Epithelial cell of proximal tubule (primary cell): ENCODE data around the gene SEPTIN14. TPM values are rescaled to one million over a fixed set of nuclear protein-coding genes. Genes with fewer than 3 reads are reported as not detected.
"Not testable (repeated sequence)": the region's sequence is repeated elsewhere in the genome, so short reads cannot be mapped to it uniquely, and the experiment has no call there.

ENCODE experiments used
- DNase-seq: peaks from one replicate; pipeline ENCODE4 v3.0.0-alpha.2; 2011; ENCODE audit warnings: low read depth
- H3K4me3 ChIP-seq: 2 replicates; pipeline ENCODE4 v1.5.1; 2011; ENCODE audit warnings: low read depth, mild to moderate bottlenecking, low read length
- total RNA-seq: library from RNA; depleted of rRNA; stranded (reverse); fragments of >200 nt; gene quantifications from 2 replicates; pipeline ENCODE4 v1.2.3, GENCODE V29; 2015
- TF ChIP-seq, protein P1 (sequence below): conservative IDR thresholded peaks from 2 replicates; pipeline ENCODE4 v1.5.1; 2012; ENCODE audit warnings: low read depth, mild to moderate bottlenecking, low read length

The SEPTIN14 gene
- total RNA-seq, 1 donor from 2014 or later = not detected

DNA sequence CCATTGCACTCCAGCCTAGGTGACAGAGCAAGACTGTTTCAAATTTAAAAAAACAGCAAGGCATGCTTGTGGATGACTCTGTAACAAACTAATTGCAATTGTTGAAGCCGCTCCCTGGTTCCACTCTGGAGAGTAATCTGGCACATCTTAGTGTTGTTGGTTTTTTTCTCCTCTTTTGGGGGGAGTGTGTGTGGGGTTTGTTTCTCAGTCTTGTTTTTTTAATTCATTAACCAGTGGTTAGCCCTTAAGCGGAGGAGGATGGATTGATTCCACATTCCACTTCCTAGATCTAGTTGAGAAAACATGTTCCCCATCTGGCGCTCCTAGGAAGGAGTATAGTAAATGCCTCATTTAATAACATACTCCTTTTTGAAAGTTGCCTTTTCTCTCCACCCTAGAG lies 16.1 kb upstream of the SEPTIN14 start:
- TF ChIP-seq, protein P1, sequence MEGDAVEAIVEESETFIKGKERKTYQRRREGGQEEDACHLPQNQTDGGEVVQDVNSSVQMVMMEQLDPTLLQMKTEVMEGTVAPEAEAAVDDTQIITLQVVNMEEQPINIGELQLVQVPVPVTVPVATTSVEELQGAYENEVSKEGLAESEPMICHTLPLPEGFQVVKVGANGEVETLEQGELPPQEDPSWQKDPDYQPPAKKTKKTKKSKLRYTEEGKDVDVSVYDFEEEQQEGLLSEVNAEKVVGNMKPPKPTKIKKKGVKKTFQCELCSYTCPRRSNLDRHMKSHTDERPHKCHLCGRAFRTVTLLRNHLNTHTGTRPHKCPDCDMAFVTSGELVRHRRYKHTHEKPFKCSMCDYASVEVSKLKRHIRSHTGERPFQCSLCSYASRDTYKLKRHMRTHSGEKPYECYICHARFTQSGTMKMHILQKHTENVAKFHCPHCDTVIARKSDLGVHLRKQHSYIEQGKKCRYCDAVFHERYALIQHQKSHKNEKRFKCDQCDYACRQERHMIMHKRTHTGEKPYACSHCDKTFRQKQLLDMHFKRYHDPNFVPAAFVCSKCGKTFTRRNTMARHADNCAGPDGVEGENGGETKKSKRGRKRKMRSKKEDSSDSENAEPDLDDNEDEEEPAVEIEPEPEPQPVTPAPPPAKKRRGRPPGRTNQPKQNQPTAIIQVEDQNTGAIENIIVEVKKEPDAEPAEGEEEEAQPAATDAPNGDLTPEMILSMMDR = no peak
- no peak overlapping the region for H3K4me3 ChIP-seq
- DNase-seq = no peak

DNA sequence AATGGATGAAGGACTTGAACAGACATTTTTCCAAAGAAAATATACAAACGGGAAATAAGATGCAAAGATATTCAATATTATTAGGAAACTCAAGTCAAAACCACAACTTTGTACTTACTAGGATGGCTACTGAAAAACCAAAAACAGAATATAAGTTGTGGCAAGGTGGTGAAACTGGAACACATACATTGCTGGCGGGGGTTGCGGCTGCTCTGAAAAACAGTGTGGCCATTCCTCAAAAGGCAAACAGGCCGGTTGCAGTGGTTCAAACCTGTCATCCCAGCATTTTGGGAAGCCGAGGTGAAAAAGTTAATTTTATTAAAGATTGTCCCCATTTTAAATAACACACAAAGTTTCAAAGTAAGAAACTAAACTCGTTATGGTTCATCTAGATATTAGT lies 14.8 kb upstream of the SEPTIN14 start:
- DNase-seq = no peak
- no peak overlapping the region for H3K4me3 ChIP-seq
- TF ChIP-seq, protein P1 = no peak

DNA sequence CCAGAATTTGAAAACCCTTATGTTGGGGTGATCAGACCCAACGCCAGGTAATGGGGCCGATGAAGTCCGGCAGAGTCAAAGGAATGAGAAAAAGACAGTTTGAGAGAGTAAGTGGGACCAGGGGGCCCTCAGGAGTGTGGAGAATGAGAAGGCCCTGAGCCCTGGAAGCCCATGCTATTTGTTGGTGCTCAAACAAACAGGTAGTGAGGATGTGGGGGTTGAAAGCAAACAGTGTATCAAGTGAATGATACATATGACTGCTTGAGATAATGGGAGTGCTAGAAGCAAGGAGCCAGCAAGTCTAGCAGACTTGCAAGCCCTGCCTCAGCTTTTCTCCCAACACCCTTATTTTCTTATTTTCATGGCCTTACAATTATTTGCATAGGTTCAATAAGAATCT lies 11.2 kb upstream of the SEPTIN14 start:
- no peak overlapping the region for H3K4me3 ChIP-seq
- DNase-seq = no peak
- TF ChIP-seq, protein P1 = no peak

DNA sequence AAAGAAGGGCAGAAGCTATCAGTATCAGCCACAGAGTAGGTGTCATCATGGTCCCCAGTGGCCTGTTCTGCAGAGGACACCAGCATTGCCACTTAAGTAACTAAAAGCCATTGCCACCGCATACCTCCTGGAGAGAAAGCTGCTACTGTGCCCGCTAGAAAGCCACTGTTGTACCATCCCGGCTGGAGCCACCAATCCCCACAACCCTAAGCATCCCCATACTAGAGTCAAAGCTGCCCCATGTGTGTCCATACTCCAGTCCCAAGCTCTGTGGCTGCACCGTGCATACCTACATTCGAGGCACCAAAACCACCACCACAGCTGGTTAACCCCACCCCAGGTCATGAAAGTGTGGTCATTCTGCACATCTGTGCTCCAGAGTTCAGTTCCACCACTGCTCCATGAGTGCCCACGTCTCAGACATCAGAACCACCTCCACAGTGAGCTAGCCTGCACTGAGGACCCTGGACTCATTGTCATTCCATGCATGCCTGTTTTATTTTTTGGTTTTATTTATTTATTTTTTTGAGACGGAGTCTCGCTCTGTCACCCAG lies 9.5 kb upstream of the SEPTIN14 start:
- TF ChIP-seq, protein P1 = no peak
- no peak for DNase-seq
- no peak overlapping the region for H3K4me3 ChIP-seq

DNA sequence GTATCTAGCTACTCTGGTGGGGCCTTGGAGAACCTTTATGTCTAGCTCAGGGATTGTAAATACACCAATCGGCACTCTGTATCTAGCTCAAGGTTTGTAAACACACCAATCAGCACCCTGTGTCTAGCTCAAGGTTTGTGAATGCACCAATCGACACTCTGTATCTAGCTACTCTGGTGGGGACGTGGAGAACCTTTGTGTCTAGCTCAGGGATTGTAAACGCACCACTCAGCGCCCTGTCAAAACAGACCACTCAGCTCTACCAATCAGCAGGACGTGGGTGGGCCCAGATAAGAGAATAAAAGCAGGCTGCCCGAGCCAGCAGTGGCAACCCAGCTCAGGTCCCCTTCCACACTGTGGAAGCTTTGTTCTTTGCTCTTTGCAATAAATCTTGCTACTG lies 6.4 kb upstream of the SEPTIN14 start:
- DNase-seq, H3K4me3 ChIP-seq: not testable (repeated sequence)

DNA sequence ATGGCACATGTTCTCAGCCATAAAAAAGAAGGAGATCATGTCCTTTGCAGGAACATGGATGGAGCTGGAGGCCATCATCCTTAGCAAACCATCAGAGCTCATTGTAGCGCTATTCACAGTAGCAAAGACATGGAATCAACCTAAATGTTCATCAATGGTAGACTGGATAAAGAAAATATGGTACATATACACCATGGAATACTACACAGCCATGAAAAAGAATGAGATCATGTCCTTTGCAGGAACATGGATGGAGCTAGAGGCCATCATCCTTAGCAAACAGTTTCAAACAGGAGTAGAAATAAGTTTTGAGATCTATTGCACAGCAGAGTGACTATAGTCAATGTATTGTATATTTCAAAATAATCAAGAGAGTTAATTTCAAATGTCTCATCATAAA lies 17.4 kb downstream of the SEPTIN14 start:
- H3K4me3 ChIP-seq, DNase-seq: not testable (repeated sequence)

DNA sequence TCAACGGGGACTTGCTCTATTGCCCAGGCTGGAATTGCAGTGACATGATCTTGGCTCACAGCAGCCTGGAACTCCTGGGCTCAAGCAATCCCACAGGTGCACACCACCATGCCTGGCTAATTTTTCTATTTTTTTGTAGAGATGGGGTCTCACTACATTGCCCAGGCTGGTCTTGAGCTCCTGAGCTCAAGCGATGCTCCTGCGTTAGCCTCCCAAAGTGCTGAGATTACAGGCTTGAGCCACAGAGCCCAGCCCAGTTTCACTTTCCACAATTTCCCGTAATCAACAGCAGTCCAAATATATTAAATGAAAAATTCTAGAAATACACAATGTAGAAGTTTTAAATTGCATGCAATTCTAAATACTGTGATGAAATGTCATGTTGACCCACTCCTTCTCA lies 24.0 kb downstream of the SEPTIN14 start:
- TF ChIP-seq, protein P1 = no peak
- DNase-seq = no peak
- H3K4me3 ChIP-seq = no peak overlapping the region

DNA sequence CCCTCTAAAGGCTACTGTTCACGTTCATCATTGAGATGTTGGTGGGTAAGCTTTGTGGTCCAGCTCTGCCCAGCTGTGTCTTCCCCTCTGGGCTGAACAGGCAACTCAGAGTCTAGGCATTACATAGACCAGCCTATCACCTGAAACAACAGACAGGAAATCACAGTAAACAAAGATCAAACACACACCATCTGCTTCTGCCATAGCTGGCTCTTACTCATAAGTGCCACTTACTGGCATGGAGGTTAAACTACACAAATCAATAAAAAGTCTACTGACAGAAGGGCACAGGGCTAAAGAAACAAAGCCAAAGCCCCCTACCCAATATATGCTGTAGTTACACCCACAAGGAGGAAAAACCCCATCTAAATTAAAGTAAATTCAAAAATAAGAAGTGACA lies 35.0 kb downstream of the SEPTIN14 start:
- no peak for DNase-seq

More for the DNA sequence above, 35.0 kb downstream of the SEPTIN14 start:
- H3K4me3 ChIP-seq = no peak overlapping the region
- TF ChIP-seq, protein P1 = no peak
